CD14-positive monocyte (primary cell): ENCODE measurements around the gene KHK. TPM values are rescaled to one million over a fixed set of nuclear protein-coding genes. Genes with fewer than 3 reads are reported as not detected.

ENCODE experiments used
- DNase-seq, 3 donors: peaks; one replicate each; pipeline ENCODE4 v3.0.0-alpha.2; 2011 to 2022
- H2AFZ ChIP-seq: 2 replicates; pipeline ENCODE4 v1.6.0; 2012; ENCODE audit warnings: mild to moderate bottlenecking, low read depth, low read length, inconsistent platforms; ENCODE audit not compliant: insufficient read depth, poor library complexity, severe bottlenecking
- H3K27ac ChIP-seq, 2 donors: 1 replicate in 1 of 2; 2 replicates in 1 of 2; pipeline ENCODE4 v1.5.1; 2012 to 2013; ENCODE audit warnings: low read length in 2 of 2, control low read depth in 1 of 2, inconsistent platforms in 1 of 2, low read depth in 1 of 2, mild to moderate bottlenecking in 1 of 2
- H3K27me3 ChIP-seq, 2 donors: one replicate each; pipeline versions ENCODE4 v1.6.0 to v1.6.1; 2011 to 2013; ENCODE audit warnings: low read length in 2 of 2; ENCODE audit not compliant: control insufficient read depth in 2 of 2, insufficient read depth in 2 of 2
- H3K36me3 ChIP-seq, 2 donors: replicated peaks in 1 of 2; 1 replicate in 1 of 2; 2 replicates in 1 of 2; pipeline versions ENCODE4 v1.5.1 to v1.6.1; 2012 to 2013; ENCODE audit warnings: low read length in 2 of 2, control low read depth in 1 of 2, inconsistent platforms in 1 of 2, mild to moderate bottlenecking in 1 of 2; ENCODE audit not compliant: insufficient read depth in 2 of 2, control insufficient read depth in 1 of 2
- H3K4me1 ChIP-seq, 2 donors: 1 replicate in 1 of 2; 2 replicates in 1 of 2; pipeline versions ENCODE4 v1.5.1 to v1.6.1; 2012 to 2013; ENCODE audit warnings: low read length in 2 of 2, control low read depth in 1 of 2, inconsistent platforms in 1 of 2, mild to moderate bottlenecking in 1 of 2, moderate library complexity in 1 of 2; ENCODE audit not compliant: insufficient read depth in 2 of 2, control insufficient read depth in 1 of 2
- H3K4me2 ChIP-seq: replicated peaks from 2 replicates; pipeline ENCODE3; 2012; ENCODE audit warnings: low read length, moderate library complexity, mild to moderate bottlenecking; ENCODE audit not compliant: poor library complexity, severe bottlenecking; ENCODE audit errors: extremely low read depth
- H3K4me3 ChIP-seq, 3 experiments: fragments of 200-600 bp in 1 of 3; sonication (generic) in 1 of 3; replicated peaks in 1 of 3; 1 replicate in 2 of 3; 2 replicates in 1 of 3; pipeline ENCODE4 v1.5.1; 2011 to 2013; ENCODE audit warnings: low read length in 3 of 3, mild to moderate bottlenecking in 3 of 3, control low read depth in 2 of 3, low read depth in 2 of 3, inconsistent platforms in 1 of 3, moderate library complexity in 1 of 3
- H3K79me2 ChIP-seq: 2 replicates; pipeline ENCODE4 v1.6.0; 2012; ENCODE audit warnings: mild to moderate bottlenecking, control low read depth, inconsistent platforms, low read length, moderate library complexity; ENCODE audit not compliant: insufficient read depth
- H3K9ac ChIP-seq: 2 replicates; pipeline ENCODE4 v1.6.0; 2017; ENCODE audit warnings: low read length, mild to moderate bottlenecking; ENCODE audit not compliant: insufficient read depth, poor library complexity, severe bottlenecking
- H3K9me3 ChIP-seq, 2 donors: replicated peaks in 1 of 2; 1 replicate in 1 of 2; 2 replicates in 1 of 2; pipeline versions ENCODE4 v1.5.1 to v1.6.1; 2012 to 2013; ENCODE audit warnings: low read length in 2 of 2, control low read depth in 1 of 2; ENCODE audit not compliant: control insufficient read depth in 1 of 2, insufficient read depth in 1 of 2
- H4K20me1 ChIP-seq: 2 replicates; pipeline ENCODE4 v1.6.0; 2012; ENCODE audit warnings: mild to moderate bottlenecking, low read length, control low read depth, moderate library complexity; ENCODE audit not compliant: insufficient read depth
- H3K27ac Mint-ChIP-seq, 7 donors: one replicate each; pipeline ENCODE4 v1.8.0; 2020; ENCODE audit warnings: mild to moderate bottlenecking in 7 of 7, mixed read lengths in 7 of 7, moderate library complexity in 6 of 7, inconsistent platforms in 2 of 7
- H3K27me3 Mint-ChIP-seq, 3 donors: one replicate each; pipeline ENCODE4 v1.8.0; 2021 to 2022; ENCODE audit warnings: low read depth in 3 of 3, mild to moderate bottlenecking in 3 of 3, mixed read lengths in 3 of 3, moderate library complexity in 3 of 3, inconsistent platforms in 1 of 3
- H3K36me3 Mint-ChIP-seq, 2 donors: one replicate each; pipeline ENCODE4 v1.8.0; 2020; ENCODE audit warnings: mixed read lengths in 2 of 2, inconsistent platforms in 1 of 2, mild to moderate bottlenecking in 1 of 2
- H3K4me1 Mint-ChIP-seq: one replicate; pipeline ENCODE4 v1.8.0; 2020; ENCODE audit warnings: mild to moderate bottlenecking, mixed read lengths
- H3K4me3 Mint-ChIP-seq, 2 donors: one replicate each; pipeline ENCODE4 v1.8.0; 2020; ENCODE audit warnings: mild to moderate bottlenecking in 2 of 2, mixed read lengths in 2 of 2, moderate library complexity in 1 of 2
- H3K9me3 Mint-ChIP-seq, 7 donors: one replicate each; pipeline ENCODE4 v1.8.0; 2020 to 2022; ENCODE audit warnings: mixed read lengths in 7 of 7, mild to moderate bottlenecking in 6 of 7, moderate library complexity in 6 of 7, inconsistent platforms in 2 of 7
- WGBS: methylation state at CpG from one replicate; pipeline ENCODE4 v1.1.5; 2013; ENCODE audit warnings: missing lambda C conversion rate; ENCODE audit not compliant: insufficient coverage; 5-methylcytosine and 5-hydroxymethylcytosine counted together
- intact Hi-C, 2 donors: fragments of 100-400 bp; cut with micrococcal nuclease; formaldehyde crosslinking; loops; one replicate each; pipeline versions ENCODE4 v1.15.0 to v1.15.1; 2023
- polyA plus RNA-seq, 3 donors: library from polyadenylated mRNA; depleted of rRNA in 1 of 3; unstranded in 2 of 3; stranded (reverse) in 1 of 3; fragments of 300-500 nt in 2 of 3; fragments of >200 nt in 1 of 3; fragmentation: Illumina TruSeq in 2 of 3; gene quantifications; 1 replicate in 2 of 3; 2 replicates in 1 of 3; pipeline ENCODE4 v1.2.3, GENCODE V29; 2012 to 2021
- TF ChIP-seq, protein P1 (sequence below): fragments of 200-600 bp; IDR thresholded peaks from one replicate; pipeline ENCODE4 v1.8.0; 2022; ENCODE audit warnings: antibody characterized with exemption, mild to moderate bottlenecking

KHK gene
- polyA plus RNA-seq, 3 donors, result 3.4 to 7.3 (median 6.6) TPM

DNA sequence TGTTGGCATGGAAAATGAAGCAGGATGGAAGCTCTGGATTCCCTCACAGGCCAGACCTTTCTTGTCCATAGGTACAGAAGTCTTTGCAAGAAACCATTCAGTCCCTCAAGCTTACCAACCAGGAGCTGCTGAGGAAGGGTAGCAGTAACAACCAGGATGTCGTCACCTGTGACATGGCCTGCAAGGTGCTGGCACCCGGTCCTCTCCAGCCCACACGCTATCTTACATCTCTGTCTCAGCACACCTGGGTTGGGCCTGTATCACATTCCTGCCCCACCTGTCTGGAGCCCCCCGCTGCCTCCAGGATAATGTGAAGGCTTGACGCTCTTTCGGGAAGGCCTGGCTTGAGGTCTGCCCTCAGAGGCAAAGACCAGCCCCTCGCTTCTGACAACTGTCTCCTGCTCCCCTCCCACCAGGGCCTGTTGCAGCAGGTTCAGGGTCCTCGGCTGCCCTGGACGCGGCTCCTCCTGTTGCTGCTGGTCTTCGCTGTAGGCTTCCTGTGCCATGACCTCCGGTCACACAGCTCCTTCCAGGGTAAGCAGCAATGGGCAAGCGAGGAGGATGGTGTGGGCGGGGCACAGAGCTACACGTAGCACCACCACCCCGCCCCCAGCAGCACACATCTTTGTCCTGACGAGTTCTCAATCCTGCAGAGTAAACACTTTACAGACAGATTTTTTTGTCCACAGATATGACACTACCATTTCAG is 47.8 kb upstream of the KHK start:
- Histone ChIP-seq H3K4me3 (no peak overlapping the region), H3K27ac (no peak overlapping the region), H3K27me3 (no peaks in the 10 kb centered on the region), H2AFZ (no peak overlapping the region), H3K79me2 (peaks cover 21% of the 10 kb centered on the region), H3K9me3 (no peaks in the 10 kb centered on the region), H3K4me1 (peaks cover 6 to 8% of the 10 kb centered on the region in 2 donors), H4K20me1 (peaks cover 13% of the 10 kb centered on the region), H3K36me3 (peaks cover 74 to 87% of the 10 kb centered on the region in 2 donors), H3K9ac (no peak overlapping the region), H3K4me2 (no peak overlapping the region)
- WGBS, result 93% methylated on average over 11 of the region's 17 CpGs
- intact Hi-C loops, result no loop called here
- TF ChIP-seq, protein P1, sequence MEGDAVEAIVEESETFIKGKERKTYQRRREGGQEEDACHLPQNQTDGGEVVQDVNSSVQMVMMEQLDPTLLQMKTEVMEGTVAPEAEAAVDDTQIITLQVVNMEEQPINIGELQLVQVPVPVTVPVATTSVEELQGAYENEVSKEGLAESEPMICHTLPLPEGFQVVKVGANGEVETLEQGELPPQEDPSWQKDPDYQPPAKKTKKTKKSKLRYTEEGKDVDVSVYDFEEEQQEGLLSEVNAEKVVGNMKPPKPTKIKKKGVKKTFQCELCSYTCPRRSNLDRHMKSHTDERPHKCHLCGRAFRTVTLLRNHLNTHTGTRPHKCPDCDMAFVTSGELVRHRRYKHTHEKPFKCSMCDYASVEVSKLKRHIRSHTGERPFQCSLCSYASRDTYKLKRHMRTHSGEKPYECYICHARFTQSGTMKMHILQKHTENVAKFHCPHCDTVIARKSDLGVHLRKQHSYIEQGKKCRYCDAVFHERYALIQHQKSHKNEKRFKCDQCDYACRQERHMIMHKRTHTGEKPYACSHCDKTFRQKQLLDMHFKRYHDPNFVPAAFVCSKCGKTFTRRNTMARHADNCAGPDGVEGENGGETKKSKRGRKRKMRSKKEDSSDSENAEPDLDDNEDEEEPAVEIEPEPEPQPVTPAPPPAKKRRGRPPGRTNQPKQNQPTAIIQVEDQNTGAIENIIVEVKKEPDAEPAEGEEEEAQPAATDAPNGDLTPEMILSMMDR, result no peak
- Mint-ChIP-seq H3K27ac (peak overlapping the region in 2 of 7 donors; percentile 42 to 70), H3K9me3 (no peaks in the 10 kb centered on the region), H3K4me1 (peaks cover 10% of the 10 kb centered on the region), H3K36me3 (peaks cover 80 to 82% of the 10 kb centered on the region in 2 donors), H3K4me3 (no peak overlapping the region), H3K27me3 (no peaks in the 10 kb centered on the region)
- no peak for DNase-seq

DNA sequence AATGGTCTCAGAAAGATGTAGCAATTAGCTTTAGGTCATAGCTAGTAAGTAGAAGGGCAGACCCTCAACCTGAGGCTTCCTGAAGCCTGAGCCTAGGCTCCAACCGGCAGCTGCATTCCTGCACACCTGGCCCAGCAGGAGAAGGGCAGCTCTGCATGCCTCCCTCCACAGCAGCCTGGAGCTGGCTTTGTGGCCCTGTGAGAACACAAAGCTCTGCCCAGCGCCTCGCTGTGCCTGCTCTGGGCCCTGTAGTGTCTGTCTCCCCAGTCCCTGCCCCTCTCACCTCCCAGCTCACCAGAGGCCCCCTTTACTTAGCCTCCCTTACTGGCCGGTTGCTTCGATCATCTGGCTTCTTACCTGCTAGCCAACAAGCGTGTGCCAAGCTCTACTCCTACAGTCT is 47.1 kb upstream of the KHK start:
- TF ChIP-seq, protein P1, result no peak
- H3K79me2 ChIP-seq, result peaks cover 15% of the 10 kb centered on the region
- peaks cover 0 to 1% of the 10 kb centered on the region in 2 donors for H3K4me1 ChIP-seq
- H3K27me3 ChIP-seq, result no peaks in the 10 kb centered on the region
- no peaks in the 10 kb centered on the region for H3K27me3 Mint-ChIP-seq
- peaks cover 74 to 87% of the 10 kb centered on the region in 2 donors for H3K36me3 ChIP-seq
- WGBS, result 94% methylated on average over 2 of the region's 6 CpGs
- no peak overlapping the region for H3K4me3 Mint-ChIP-seq
- no peak overlapping the region for H3K4me3 ChIP-seq
- H3K9me3 Mint-ChIP-seq, result no peaks in the 10 kb centered on the region
- no peaks in the 10 kb centered on the region for H3K9me3 ChIP-seq
- peaks cover 4% of the 10 kb centered on the region for H3K4me1 Mint-ChIP-seq
- peaks cover 8% of the 10 kb centered on the region for H4K20me1 ChIP-seq
- intact Hi-C loops, result no loop called here
- H3K27ac Mint-ChIP-seq, result no peak overlapping the region
- no peak overlapping the region for H3K27ac ChIP-seq
- H3K36me3 Mint-ChIP-seq, result peaks cover 77 to 82% of the 10 kb centered on the region in 2 donors
- H3K4me2 ChIP-seq, result no peak overlapping the region
- H3K9ac ChIP-seq, result no peak overlapping the region
- no peak for DNase-seq
- H2AFZ ChIP-seq, result no peak overlapping the region
